Suppressor macrophage treated with lipopolysaccharide for 1 hour (primary cell): ENCODE measurements around the gene ZDHHC17.
"Not testable (repeated sequence)": the region's sequence is repeated elsewhere in the genome, so short reads cannot be mapped to it uniquely, and the experiment has no call there.

ENCODE experiments used
- DNase-seq, 3 donors: peaks; one replicate each; pipeline ENCODE4 v3.0.0-alpha.2; 2020 to 2022

Gene ZDHHC17, protein sequence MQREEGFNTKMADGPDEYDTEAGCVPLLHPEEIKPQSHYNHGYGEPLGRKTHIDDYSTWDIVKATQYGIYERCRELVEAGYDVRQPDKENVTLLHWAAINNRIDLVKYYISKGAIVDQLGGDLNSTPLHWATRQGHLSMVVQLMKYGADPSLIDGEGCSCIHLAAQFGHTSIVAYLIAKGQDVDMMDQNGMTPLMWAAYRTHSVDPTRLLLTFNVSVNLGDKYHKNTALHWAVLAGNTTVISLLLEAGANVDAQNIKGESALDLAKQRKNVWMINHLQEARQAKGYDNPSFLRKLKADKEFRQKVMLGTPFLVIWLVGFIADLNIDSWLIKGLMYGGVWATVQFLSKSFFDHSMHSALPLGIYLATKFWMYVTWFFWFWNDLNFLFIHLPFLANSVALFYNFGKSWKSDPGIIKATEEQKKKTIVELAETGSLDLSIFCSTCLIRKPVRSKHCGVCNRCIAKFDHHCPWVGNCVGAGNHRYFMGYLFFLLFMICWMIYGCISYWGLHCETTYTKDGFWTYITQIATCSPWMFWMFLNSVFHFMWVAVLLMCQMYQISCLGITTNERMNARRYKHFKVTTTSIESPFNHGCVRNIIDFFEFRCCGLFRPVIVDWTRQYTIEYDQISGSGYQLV

DNA sequence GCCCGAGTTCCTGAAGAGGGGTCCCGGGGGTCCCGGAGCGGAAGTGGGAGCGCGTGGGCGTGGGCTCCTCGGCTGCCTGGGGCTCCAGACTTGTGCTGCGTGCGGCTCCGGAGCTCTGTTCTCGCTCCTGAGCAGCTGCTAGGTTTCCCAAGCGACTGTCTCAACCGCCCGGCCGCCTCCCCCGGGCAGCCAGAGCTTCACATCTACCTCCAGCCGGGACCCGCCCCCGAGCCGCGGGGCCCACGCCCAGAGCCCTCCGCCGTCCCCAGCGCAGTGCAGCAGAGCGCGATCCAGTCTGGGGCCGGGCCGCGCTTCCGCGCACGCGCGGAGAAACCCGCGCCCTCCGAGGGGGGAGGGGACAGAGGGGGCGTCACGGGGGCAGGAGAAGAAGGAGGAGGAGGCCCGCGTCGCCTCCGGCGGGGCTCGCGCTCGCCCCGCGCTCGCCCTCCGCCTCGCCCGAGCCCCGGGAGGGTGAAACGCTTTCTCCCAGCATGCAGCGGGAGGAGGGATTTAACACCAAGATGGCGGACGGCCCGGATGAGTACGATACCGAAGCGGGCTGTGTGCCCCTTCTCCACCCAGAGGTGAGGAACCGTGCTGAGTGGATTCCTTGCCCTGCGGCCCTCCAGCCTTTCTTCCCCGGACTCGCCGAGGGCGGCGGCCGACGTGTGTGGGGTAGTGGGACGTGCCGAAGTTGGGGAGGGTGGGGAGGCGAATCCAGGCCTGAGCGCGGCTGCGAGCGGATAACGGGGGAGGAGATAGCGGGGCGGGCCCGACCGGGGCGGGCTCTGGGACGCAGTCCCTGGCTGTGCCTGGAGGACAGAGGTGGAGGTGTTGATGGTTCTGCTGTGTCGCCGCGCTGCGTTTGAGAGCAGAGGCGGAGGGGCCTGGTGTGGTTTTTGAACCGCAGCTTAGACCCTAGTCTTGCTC is at the start of gene ZDHHC17:
Gene ZDHHC17 (plus strand): TSS at position 370 of the 930 bp plus-strand sequence. CDS start 122 bp downstream, at position 492.
- peak; percentile 89 to 94 (median 92) for DNase-seq

DNA sequence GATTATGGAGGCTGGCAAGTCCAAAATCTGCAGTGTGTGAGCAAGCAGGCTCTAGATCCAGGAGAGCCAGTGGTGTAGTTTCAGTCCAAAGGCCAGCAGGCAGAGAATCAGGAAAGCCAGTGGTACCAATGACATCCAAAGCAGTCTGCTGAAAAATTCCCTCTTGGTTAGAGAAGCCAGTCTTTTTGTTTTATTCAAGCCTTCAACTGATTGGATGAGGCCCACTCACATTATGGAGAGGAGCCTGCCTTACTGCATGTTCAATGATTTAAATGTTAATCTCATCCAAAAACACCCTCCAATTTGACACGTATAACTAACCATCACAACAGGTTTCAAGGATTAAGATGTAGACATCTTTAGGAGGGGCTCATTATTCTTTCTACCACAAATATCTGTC is 49.5 kb upstream of the ZDHHC17 start:
- no peak for DNase-seq

DNA sequence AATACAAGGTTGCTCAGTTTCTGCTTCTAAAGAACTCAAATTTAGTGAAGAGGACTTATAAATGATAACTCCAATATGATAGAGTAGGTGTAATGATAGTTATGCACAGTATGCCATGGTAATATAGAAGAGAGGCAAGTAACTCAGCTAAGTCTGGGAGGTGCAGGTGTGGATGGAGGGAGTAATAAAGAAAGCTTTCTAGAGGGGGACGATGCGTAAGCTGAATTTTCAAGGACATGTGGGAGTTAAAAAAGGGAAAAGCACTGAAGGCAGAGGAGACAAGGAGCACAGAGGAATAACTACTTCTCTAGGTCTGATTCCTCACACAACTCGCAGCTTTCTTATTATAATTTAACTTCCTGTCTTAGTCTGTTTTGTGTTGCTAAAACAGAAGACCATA is 49.1 kb upstream of the ZDHHC17 start:
- DNase-seq, result no peak

DNA sequence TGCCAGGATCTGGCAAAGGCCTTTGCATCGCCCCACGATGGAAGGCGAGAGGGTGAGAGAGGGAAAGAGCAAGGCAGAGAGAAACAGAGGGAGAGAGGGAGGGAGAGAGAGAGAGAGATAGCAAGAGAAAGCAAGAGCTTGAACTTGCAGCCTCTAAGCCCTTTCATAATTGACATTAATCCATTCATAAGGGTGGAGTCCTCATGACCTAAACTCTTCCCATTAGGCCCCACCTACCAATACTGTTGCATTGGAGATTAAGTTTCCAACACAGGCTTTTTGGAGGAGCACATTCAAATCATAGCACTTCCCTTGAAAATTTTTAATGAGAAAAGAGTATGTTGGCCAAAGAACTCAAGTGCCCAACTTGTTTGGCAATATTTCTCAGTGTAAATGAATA is 48.6 kb upstream of the ZDHHC17 start:
- DNase-seq, result no peak

DNA sequence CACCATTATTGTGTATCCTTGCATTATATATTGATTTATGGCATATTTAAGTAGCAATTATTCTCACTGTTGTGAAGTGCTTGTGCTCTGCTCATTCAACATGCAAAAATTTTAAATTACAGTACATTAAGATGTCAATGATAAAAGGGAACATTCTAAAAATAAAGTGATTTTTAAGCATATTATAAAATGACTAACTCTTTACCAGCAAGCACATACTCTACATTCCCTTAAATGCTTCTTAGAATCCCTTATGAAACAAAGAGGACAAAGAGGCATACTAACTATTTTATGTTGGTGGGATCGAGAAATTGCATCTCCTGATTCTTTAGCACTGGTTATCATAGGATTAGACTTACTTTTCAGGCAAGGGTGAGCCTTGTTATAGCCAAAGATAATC is 46.6 kb upstream of the ZDHHC17 start:
- no peak for DNase-seq

DNA sequence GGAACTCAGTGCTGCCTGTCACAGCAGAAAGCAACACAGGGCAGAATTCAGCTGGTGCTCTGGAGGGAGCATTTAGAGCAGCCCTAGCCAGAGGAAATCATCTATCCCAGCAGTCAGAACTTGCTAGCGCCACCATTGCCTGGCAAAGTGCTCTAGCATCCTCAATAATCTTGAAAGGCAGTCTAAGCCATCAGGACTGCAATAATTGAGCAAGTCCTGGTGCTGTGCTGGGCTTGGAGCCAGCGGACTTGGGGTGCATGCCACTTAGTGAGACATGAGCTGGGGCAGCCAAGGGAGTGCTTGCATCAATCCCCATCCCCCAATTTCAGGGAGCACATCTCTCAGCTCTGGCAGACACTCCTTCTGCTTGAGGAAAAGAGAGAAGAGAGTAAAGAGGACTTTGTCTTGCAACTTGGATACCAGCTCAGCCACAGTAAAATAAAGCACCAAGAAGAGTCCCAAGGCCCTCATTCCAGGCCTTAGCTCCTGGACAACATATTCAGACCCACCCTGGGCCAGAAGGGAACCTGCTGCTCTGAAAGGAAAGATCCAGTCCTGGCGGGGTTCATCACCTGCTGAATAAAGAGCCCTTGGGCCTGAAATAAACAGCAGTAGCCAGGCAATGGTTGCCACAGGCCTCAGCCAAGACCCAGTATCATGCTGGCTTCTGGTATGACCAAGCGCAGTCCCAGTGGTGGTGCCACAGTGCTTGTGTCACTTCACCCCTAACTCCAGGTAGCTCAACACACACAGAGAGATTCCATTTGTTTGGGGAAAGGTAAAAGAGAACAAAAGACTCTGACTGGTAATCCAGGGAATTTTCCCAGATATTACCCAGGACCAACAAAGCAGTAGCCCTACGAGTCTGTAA is 44.5 kb upstream of the ZDHHC17 start:
- no peak for DNase-seq

DNA sequence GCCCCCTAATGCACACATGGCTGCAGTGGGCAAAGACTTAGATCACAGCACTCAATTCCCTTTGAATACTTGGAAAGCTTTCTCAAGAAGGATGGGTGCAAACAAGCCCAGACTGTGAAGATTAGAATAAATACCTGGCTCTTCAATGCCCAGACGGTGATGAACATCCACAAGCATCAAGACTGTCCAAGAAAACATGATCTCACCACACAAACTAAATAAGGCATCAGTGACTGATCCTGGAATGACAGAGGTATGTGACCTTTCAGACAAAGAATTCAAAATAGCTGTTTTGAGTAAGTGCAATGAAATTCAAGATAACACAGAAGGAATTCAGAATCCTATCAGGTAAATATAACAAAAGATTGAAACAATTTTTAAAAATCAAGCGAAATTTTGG is 43.8 kb upstream of the ZDHHC17 start:
- DNase-seq, result no peak

DNA sequence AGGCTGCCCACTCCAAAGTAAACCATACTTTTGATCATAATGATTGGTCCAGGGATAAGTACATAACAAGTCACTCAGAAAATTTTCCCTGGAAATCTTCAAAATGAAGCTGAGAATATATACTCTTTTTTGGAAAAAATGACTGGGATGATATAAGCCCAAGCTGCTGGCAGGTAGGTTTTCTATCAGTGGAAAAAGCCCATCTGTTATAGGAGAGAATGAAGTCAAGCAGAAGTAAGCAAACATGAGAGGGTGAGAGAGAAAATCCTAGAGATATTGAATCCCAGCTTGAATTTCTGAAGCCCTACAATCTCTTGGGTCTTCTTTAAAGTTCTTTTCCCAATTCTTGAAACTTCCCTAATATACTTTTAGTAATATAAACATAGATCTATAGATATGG is 37.3 kb upstream of the ZDHHC17 start:
- DNase-seq, result no peak

DNA sequence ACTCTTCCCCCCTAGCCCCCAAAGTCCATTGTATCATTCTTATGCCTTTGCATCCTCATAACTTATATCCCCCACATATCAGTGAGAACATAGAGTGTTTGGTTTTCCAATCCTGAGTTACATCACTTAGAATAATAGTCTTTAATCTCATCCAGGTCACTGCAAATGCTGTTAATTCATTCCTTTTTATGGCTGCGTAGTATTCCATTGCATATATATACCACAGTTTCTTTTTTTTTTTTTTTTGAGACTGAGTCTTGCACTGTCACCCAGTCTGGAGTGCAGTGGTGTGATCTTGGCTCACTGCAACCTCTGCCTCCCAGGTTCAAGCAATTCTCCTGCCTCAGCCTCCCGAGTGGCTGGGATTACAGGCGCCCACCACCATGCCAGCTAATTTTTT is 31.7 kb upstream of the ZDHHC17 start:
- DNase-seq, result not testable (repeated sequence)

DNA sequence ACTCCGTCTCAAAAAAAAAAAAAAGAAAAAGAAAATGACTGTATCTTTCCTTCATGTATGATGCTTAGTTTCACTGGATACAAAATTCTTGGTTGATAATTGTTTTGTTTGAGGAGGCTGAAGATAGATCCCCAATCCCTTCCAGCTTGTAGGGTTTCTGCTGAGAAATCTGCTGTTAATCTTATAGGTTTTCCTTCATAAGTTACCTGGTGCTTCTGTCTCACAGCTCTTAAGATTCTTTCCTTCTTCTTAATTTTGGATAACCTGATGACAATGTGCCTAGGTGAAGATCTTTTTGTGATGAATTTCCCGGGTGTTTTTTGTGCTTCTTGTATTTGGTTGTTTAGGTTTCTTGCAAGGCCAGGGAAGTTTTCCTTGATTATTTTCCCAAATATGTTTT is 26.2 kb upstream of the ZDHHC17 start:
- DNase-seq, result not testable (repeated sequence)

DNA sequence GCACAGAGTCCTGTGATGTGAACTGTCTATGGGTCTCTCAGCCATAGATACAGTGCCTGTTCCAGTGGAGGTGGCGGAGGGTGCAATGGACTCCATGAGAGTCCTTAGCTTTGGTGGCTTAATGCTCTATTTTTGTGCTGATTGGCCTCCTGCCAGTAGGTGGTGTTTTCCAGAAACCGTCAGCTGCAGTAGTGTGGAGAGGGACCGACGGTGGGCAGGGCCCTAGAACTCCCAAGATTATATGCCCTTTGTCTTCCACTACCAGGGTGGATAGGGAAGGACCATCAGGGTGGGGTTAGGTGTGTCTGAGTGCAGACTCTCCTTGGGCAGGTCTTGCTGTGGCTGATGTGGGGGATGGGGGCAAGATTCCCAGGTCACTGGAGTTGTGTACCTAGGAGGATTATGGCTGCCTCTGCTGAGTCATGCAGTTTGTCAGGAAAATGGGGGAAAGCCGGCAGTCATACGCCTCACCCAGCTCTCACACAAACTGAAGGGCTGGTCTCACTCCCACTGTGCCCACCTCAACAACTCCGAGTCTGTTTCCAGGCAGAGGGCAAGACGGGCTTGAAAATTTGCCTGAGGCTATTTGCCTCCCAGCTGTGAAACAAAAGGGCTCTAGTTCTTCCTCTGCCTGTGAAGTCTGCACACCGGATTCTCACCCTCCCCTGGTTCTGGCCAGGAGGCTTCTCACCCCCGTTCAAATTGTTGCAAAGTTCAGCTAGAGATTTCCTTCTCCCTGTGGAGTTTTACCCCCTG is 24.9 kb upstream of the ZDHHC17 start:
- no peak for DNase-seq

DNA sequence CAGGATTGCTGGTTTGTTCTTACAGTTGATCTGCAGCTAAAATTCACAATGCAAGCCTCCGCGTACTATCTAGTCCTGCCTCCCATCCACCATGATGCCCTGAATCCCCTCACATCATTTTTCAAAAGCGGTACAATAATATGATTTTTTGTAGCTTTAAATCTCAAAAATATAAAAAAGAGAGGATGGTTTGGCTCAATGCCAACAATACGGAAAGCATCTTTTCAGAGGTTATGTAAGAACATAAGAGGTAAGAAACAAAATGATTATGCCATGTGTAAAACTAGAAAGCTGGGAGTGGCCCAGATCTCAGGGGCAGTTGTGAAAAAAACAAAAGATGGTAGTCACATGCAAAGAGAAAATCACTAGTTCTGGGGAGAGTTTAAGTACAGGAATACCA is 24.0 kb upstream of the ZDHHC17 start:
- no peak for DNase-seq

DNA sequence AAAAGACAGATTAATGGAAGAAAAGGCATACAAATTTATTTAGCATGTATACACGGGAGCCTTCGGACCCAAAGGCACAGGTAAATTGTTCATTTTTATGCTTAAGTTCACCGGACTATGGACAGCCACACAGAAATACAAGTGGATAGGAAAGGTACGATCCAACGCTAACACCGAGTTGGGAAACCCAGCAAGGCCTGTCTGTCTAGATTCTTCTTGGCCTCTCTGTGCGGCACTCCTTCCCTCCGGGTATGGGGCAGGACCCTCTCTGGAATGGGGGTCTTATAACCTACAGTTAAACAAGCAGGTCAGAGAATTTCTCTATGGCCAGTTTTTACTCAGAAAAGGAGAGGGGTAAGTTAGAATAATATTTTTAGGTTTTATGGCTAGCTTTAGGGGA is 23.4 kb upstream of the ZDHHC17 start:
- no peak for DNase-seq

DNA sequence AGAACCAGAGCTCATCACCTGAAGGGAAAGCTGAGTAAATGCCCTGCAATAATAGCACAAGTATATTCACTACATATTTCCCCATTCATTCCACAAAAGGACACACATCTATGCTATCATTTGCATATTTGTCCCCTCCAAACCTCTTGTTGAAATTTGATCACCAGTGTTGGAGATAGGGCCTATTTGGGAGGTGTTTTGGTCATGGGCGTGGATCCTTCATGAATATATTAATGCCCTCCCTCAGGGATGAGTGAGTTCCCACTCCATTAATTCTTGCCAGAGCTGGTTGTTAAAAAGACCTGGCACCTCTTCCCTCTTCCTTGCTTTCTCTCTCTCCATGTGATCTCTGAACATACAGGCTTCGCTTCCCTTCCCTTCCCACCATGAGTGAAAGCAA is 18.6 kb upstream of the ZDHHC17 start:
- DNase-seq, result no peak

DNA sequence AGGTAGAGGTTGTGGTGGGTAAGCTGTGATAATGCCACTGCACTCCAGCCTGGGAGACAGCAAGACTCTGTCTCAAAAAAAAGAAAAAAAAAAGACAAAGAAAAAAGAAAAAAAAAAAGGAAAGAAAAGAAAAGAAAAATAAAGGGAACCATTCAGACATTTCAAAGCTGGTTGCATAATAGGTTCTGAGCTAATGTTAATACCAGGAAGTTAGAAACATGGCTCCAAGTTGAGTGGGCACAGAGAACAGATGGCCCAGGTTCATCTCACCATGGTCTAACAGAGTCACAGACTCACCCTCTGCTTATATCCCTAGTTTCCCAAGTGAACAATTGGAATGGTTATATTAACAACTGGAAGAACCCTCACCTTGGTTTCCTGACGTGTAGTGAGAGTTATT is 17.4 kb upstream of the ZDHHC17 start:
- peak; percentile 35 to 62 (median 54) for DNase-seq

DNA sequence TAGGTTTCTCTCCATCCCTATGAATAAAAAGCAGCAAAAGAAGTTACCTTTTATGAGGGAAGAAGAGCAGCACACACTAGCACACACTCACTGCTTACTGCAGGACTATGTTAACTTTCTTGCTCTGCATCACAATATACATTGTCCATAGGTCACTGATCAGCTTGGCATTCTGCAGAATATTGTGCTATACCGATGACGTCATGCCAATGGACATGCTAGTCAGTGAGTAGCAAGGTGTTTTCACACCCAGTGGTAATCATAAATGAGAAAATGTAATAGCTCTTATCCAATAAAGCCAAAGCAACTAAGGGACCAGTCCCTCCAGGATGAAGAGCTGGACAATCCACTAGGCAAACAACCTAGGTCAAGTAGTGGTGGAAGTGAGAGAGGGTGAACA is 16.7 kb upstream of the ZDHHC17 start:
- DNase-seq, result no peak

DNA sequence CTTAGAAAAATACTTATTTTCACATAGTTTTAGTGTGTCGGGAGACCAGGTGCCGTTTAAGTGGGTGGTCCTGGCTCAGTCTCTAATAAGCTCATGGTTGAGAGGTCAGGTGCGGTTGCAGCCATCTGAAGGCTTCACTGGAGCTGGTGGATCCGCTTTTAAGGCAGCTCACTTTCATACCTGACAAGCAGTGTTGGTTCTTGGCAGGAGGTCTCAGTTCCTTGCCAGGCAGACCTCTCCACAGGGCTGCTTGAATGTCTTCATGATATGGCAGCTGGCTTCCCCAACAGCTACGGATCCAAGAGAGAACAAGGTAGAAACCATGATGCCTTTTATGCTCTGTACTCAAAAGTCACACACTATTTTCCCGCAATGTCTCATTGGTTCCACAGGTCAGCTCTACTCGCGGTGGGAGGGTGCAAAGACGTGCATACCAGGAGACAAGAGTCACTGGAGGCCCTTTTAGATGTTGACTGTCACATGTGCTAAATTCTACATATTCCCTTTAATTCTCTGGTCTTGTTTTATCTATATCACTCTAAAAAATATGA is 8.0 kb upstream of the ZDHHC17 start:
- no peak for DNase-seq

DNA sequence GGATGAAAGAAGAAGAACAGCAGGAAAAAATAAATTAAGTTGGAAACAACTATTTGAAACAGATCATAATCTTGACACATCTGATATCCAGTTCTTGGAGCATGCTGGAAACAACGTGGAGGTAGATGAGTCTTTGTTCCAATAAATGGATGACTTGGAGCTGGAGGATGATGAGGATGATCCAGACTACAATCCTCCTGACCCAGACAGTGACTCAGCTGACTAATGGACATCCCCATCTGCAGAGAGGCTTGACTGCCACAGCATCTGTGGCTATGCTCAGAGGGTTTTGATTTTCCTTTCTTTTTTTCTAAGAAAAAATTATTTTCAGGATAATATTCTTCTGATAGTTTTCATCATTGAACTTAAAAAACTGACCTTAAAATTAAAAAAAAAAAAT is 6.2 kb upstream of the ZDHHC17 start:
- no peak for DNase-seq

DNA sequence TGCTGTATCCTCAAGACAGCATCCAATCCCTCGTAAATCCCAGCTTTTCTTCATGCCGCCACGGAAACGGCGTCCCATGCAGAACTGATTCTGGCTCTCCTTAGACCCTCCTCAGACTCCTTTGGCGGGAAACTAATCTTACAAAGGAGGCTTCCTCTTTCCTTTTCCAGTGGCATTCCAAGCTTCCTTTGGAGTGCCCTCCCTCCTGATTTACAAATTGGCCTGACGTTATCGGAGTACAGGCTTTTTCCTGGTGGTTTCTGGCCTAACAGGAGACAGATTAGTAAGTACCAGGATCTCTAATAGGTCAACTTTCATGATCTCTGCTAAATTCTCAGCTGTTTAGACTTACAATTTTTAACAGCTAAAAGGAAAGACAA is 1.3 kb upstream of the ZDHHC17 start:
- DNase-seq, result no peak

DNA sequence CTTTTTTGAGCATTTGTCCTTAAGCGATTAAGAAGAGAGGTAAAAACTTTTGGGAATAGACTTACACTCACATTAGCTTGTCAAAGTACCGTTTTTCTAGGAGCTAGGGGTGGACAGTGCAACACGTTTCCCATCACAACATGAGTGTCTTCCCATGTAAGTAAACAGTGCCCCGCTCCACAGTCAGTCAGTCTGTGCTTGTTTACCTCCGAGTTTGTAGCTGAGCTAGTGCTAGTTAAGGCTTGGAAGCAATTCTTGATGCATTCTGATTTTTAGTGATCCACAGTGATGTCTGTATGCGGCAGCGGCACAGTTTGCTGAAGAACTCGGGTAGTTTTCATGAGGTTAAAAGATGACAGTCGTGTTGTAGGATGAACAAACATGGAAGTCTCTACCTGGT is 941 bp downstream of the ZDHHC17 start:
- no peak for DNase-seq

DNA sequence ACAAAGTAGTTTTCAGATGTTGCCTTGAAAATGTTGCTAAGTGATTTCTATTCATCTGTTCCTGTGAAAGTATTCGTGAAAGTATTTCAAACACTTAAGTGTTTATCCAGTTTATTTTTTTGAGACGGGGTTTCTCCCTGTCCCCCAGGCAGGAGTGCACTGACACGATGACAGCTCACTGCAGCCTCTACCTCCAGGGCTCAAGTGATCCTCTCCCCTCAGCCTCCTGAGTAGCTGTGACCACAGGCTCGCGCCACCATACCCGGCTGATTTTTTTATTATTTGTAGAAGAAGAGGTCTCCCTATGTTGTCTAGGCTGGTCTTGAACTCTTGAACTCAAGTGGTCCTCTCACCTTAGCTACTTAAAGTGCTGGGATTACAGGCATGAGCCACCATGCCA is 1.7 kb downstream of the ZDHHC17 start:
- DNase-seq, result no peak
